Measurements from ENCODE around the gene PDZRN4. TPM values are rescaled to one million over a fixed set of nuclear protein-coding genes. Genes with fewer than 3 reads are reported as not detected.

PDZRN4 gene
- polyA plus RNA-seq, 1 donor from 2014 or later, result 46.7 TPM

GRCh38 chr12:41141104-41141503 is 47.0 kb upstream of the PDZRN4 start:
- no peak overlapping the region for H2AFZ ChIP-seq (ENCODE audit: low read depth, low read length)
- H3K9me3 ChIP-seq (ENCODE audit: low read length), result no peaks in the 10 kb centered on the region
- no peak overlapping the region for H3K4me2 ChIP-seq (ENCODE audit: low read length)
- no peaks in the 10 kb centered on the region for H4K20me1 ChIP-seq (ENCODE audit: insufficient read depth)
- H3K4me3 ChIP-seq (ENCODE audit: low read length), result no peak overlapping the region
- H3K36me3 ChIP-seq (ENCODE audit: insufficient read depth, low read length), result no peaks in the 10 kb centered on the region
- H3K27ac ChIP-seq (ENCODE audit: low read length), result no peak overlapping the region
- no peaks in the 10 kb centered on the region for H3F3A ChIP-seq (ENCODE audit: insufficient read depth, low read length, poor library complexity, severe bottlenecking)
- no peak overlapping the region for H3K9ac ChIP-seq (ENCODE audit: low read length)
- H3K79me2 ChIP-seq (replicated peaks; ENCODE audit: insufficient read depth, low read length), result no peaks in the 10 kb centered on the region
- no peaks in the 10 kb centered on the region for H3K9me2 ChIP-seq (ENCODE audit: insufficient read depth, low read length)
- TF ChIP-seq POLR2AphosphoS5 (IDR thresholded peaks at IDR 0.05) (no peak), RAD21 (conservative IDR thresholded peaks at IDR 0.05) (no peak)
- no peaks in the 10 kb centered on the region for H3K27me3 ChIP-seq (ENCODE audit: insufficient read depth, low read depth, low read length)

GRCh38 chr12:41142376-41142775 is 45.7 kb upstream of the PDZRN4 start:
- no peak for TF ChIP-seq CTCF (IDR thresholded peaks at IDR 0.05; ENCODE audit: poor library complexity, severe bottlenecking)
- TF ChIP-seq SMC3 (conservative IDR thresholded peaks at IDR 0.05; ENCODE audit: poor library complexity), result no peak
- no peak for TF ChIP-seq RAD21 (conservative IDR thresholded peaks at IDR 0.05)
- TF ChIP-seq POLR2AphosphoS5 (IDR thresholded peaks at IDR 0.05), result no peak
- TF ChIP-seq REST (IDR thresholded peaks at IDR 0.05; ENCODE audit: borderline replicate concordance), result no peak
- no peak for TF ChIP-seq TAF1 (IDR thresholded peaks at IDR 0.05; ENCODE audit: low read depth)
- no peak for TF ChIP-seq MXI1 (conservative IDR thresholded peaks at IDR 0.05; ENCODE audit: poor library complexity, severe bottlenecking)
- TF ChIP-seq EP300 (conservative IDR thresholded peaks at IDR 0.05; ENCODE audit: poor library complexity, severe bottlenecking), result no peak
- no peak for TF ChIP-seq EZH2 (IDR thresholded peaks at IDR 0.05; ENCODE audit: borderline replicate concordance, insufficient read depth, low read length, poor library complexity, severe bottlenecking)
- no peak overlapping the region for H2AFZ ChIP-seq (ENCODE audit: low read depth, low read length)

GRCh38 chr12:41151793-41152192 is 36.3 kb upstream of the PDZRN4 start:
- Histone ChIP-seq H3K4me2 (ENCODE audit: low read length) (no peak overlapping the region), H3K9ac (ENCODE audit: low read length) (no peak overlapping the region), H3K79me2 (replicated peaks; ENCODE audit: insufficient read depth, low read length) (no peaks in the 10 kb centered on the region), H3K9me3 (ENCODE audit: low read length) (no peaks in the 10 kb centered on the region), H3K27ac (ENCODE audit: low read length) (no peak overlapping the region), H4K20me1 (ENCODE audit: insufficient read depth) (no peaks in the 10 kb centered on the region), H3F3A (ENCODE audit: insufficient read depth, low read length, poor library complexity, severe bottlenecking) (no peaks in the 10 kb centered on the region), H3K27me3 (ENCODE audit: insufficient read depth, low read depth, low read length) (no peaks in the 10 kb centered on the region), H3K36me3 (ENCODE audit: insufficient read depth, low read length) (no peaks in the 10 kb centered on the region), H3K9me2 (ENCODE audit: insufficient read depth, low read length) (no peaks in the 10 kb centered on the region), H2AFZ (ENCODE audit: low read depth, low read length) (no peak overlapping the region), H3K4me3 (ENCODE audit: low read length) (no peak overlapping the region)
- no peak for TF ChIP-seq EZH2 (IDR thresholded peaks at IDR 0.05; ENCODE audit: borderline replicate concordance, insufficient read depth, low read length, poor library complexity, severe bottlenecking)
- no peak for TF ChIP-seq POLR2AphosphoS5 (IDR thresholded peaks at IDR 0.05)
- TF ChIP-seq MXI1 (conservative IDR thresholded peaks at IDR 0.05; ENCODE audit: poor library complexity, severe bottlenecking), result no peak
- TF ChIP-seq EP300 (conservative IDR thresholded peaks at IDR 0.05; ENCODE audit: poor library complexity, severe bottlenecking), result no peak

More at GRCh38 chr12:41142376-41142775, 45.7 kb upstream of the PDZRN4 start:
- Histone ChIP-seq H3K27ac (ENCODE audit: low read length) (no peak overlapping the region), H3K9ac (ENCODE audit: low read length) (no peak overlapping the region), H3K9me3 (ENCODE audit: low read length) (no peaks in the 10 kb centered on the region), H3K27me3 (ENCODE audit: insufficient read depth, low read depth, low read length) (no peaks in the 10 kb centered on the region), H3K9me2 (ENCODE audit: insufficient read depth, low read length) (no peaks in the 10 kb centered on the region), H3K4me3 (ENCODE audit: low read length) (no peak overlapping the region), H3F3A (ENCODE audit: insufficient read depth, low read length, poor library complexity, severe bottlenecking) (no peaks in the 10 kb centered on the region), H3K36me3 (ENCODE audit: insufficient read depth, low read length) (no peaks in the 10 kb centered on the region), H3K4me2 (ENCODE audit: low read length) (no peak overlapping the region), H3K79me2 (replicated peaks; ENCODE audit: insufficient read depth, low read length) (no peaks in the 10 kb centered on the region), H4K20me1 (ENCODE audit: insufficient read depth) (no peaks in the 10 kb centered on the region)
